Common myeloid progenitor, CD34-positive (primary cell): ENCODE results near the gene RPS18.

Experiments
- CTCF ChIA-PET: fragments of 350-600 bp; sonication (Branson Sonifier 250); formaldehyde crosslinking; loops from one replicate; lab custom pipeline; 2021; ENCODE audit warnings: antibody characterized with exemption; lab: Charles Lee
- POLR2A ChIA-PET: fragments of 350-600 bp; sonication (Branson Sonifier 250); formaldehyde crosslinking; loops from one replicate; lab custom pipeline; 2021; ENCODE audit warnings: antibody characterized with exemption; lab: Charles Lee
- DNase-seq, 3 donors: peaks; one replicate each; pipeline versions ENCODE4 v3.0.0 to v3.0.0-alpha.2; 2013
- H3K27ac ChIP-seq, 2 experiments: 1 replicate in 1 of 2; 2 replicates in 1 of 2; pipeline ENCODE4 v1.7.0; 2013; ENCODE audit warnings: inconsistent platforms in 2 of 2, low read length in 2 of 2, mild to moderate bottlenecking in 2 of 2, low read depth in 1 of 2, moderate library complexity in 1 of 2; ENCODE audit not compliant: severe bottlenecking in 2 of 2, insufficient read depth in 1 of 2, poor library complexity in 1 of 2
- H3K27me3 ChIP-seq, 5 experiments: replicated peaks in 2 of 5; 1 replicate in 3 of 5; 2 replicates in 2 of 5; pipeline versions ENCODE4 v1.6.1 to v1.7.0; 2013; ENCODE audit warnings: low read length in 4 of 5, mild to moderate bottlenecking in 2 of 5, moderate library complexity in 2 of 5, inconsistent platforms in 1 of 5; ENCODE audit not compliant: insufficient read depth in 5 of 5, control insufficient read depth in 4 of 5
- H3K36me3 ChIP-seq, 4 experiments: 1 replicate in 2 of 4; 2 replicates in 2 of 4; pipeline versions ENCODE4 v1.6.1 to v1.7.0; 2013; ENCODE audit warnings: low read length in 3 of 4, control low read depth in 1 of 4, mild to moderate bottlenecking in 1 of 4; ENCODE audit not compliant: control insufficient read depth in 4 of 4, insufficient read depth in 4 of 4
- H3K4me1 ChIP-seq, 4 experiments: 1 replicate in 3 of 4; 2 replicates in 1 of 4; pipeline versions ENCODE4 v1.6.1 to v1.7.1; 2013; ENCODE audit warnings: low read length in 3 of 4, mild to moderate bottlenecking in 3 of 4, control low read depth in 1 of 4, inconsistent platforms in 1 of 4, moderate library complexity in 1 of 4; ENCODE audit not compliant: control insufficient read depth in 4 of 4, insufficient read depth in 4 of 4; ENCODE audit errors: control extremely low read depth in 1 of 4
- H3K4me3 ChIP-seq, 7 experiments: 1 replicate in 4 of 7; 2 replicates in 3 of 7; pipeline versions ENCODE4 v1.5.1 to v1.7.0; 2013; ENCODE audit warnings: mild to moderate bottlenecking in 7 of 7, low read length in 6 of 7, moderate library complexity in 6 of 7, inconsistent platforms in 2 of 7, low read depth in 2 of 7, control low read depth in 1 of 7; ENCODE audit not compliant: insufficient read depth in 4 of 7, control insufficient read depth in 1 of 7; ENCODE audit errors: extremely low read depth in 1 of 7
- H3K9me3 ChIP-seq, 5 experiments: 1 replicate in 4 of 5; 2 replicates in 1 of 5; pipeline versions ENCODE4 v1.6.1 to v1.7.1; 2013; ENCODE audit warnings: low read length in 4 of 5, mild to moderate bottlenecking in 2 of 5, inconsistent platforms in 1 of 5, low read depth in 1 of 5, moderate library complexity in 1 of 5; ENCODE audit not compliant: control insufficient read depth in 4 of 5, insufficient read depth in 2 of 5; ENCODE audit errors: control extremely low read depth in 1 of 5
- WGBS: methylation state at CpG from one replicate; pipeline ENCODE4 v1.1.5; 2013; ENCODE audit not compliant: insufficient coverage; 5-methylcytosine and 5-hydroxymethylcytosine counted together

RPS18 gene

GRCh38 chr6:33299237-33299944 is 27.5 kb downstream of the RPS18 start:
- 0% methylated on average over 45 of the region's 54 CpGs for WGBS
- H3K9me3 ChIP-seq = no peaks in the 10 kb centered on the region
- H3K27ac ChIP-seq = peak overlapping the region; percentile 81 to 93
- peaks cover 0 to 31% (median 27%) of the 10 kb centered on the region in 4 experiments for H3K4me1 ChIP-seq
- DNase-seq = peak; percentile 92 to 97 (median 97)
- peaks cover 11 to 50% (median 39%) of the 10 kb centered on the region in 4 experiments for H3K36me3 ChIP-seq
- peak overlapping the region; percentile 62 to 94 (median 87) for H3K4me3 ChIP-seq
- POLR2A ChIA-PET = interaction anchor here (1.0 to 2.0 kb wide), 10 partner anchors 8 to 50 kb away, joined by 3 to 18 read pairs (median 6); partner anchors contain the start of genes B3GALT4, PFDN6, RPS18 and TAPBP
- CTCF ChIA-PET = interaction anchor here (0.8 to 5.8 kb wide), 13 partner anchors 10 to 130 kb away, joined by 3 to 96 read pairs (median 4); partner anchors contain the start of genes B3GALT4, PFDN6, RPS18 and TAPBP
- no peaks in the 10 kb centered on the region for H3K27me3 ChIP-seq

- Histone ChIP-seq H3K27me3 (no peaks in the 10 kb centered on the region), H3K4me1 (peaks cover 0 to 30% (median 26%) of the 10 kb centered on the region in 4 experiments), H3K36me3 (peaks cover 13 to 51% (median 38%) of the 10 kb centered on the region in 4 experiments), H3K9me3 (no peaks in the 10 kb centered on the region), H3K27ac (no peak overlapping the region), H3K4me3 (no peak overlapping the region)
- ChIA-PET POLR2A (no interaction called here), CTCF (interaction anchor here (1.1 to 2.4 kb wide), 4 partner anchors 10 to 117 kb away, joined by 3 to 19 read pairs (median 8); partner anchors contain the start of gene B3GALT4)
- no peak for DNase-seq
- WGBS = no CpG with 5 or more reads among the region's 3 CpGs
These were observed 30.0 kb downstream of the RPS18 start for GRCh38 chr6:33301877-33302276.

DNA sequence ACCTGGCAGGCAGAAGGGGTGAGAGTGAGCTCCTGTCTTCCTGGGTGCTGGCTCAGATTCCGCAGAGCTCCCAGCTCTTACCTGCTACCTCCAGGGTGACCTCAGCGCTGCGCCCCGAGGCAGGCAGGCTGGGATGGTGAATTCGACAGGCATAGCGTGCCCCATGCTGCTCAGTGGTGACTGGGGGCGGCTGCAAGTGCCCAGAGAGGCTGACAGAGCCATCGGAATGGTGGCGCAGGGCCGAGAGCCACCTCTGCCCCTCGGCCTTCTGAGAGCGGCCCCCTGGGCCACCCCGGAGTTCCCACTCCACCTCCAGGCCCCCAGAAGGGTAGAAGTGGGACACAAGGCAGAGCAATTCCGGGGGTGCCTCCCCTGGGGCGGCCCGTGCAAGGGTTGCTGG is 32.3 kb downstream of the RPS18 start:
- no peak overlapping the region for H3K4me3 ChIP-seq
- ChIA-PET POLR2A (no interaction called here), CTCF (interaction anchor here (2.1 kb wide), 1 partner anchor 14 kb away, joined by 6 read pairs; the partner anchor contains the start of gene PFDN6)

DNA sequence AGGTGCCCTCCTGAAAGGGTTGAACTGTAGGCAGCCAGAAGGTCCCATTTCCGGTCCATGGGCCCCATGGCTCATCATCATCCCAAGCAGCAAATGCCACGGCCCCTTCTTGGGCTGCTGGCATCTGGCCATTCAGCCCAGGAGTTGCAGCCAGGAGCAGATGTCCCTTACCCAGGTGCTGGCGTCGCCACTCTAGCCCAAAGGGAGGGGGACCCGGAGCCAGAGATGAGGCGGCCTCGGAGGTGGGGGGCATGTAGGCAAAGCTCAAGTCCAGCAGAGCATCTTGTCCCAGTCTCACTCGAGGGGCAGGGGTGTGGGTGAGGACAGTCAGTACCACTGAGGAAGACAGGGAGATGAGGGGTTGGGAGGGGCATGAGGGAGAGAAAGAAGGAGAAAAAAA is 33.2 kb downstream of the RPS18 start:
- ChIA-PET CTCF (interaction anchor here (2.1 kb wide), 1 partner anchor 15 kb away, joined by 6 read pairs; the partner anchor contains the start of gene PFDN6), POLR2A (no interaction called here)
- Histone ChIP-seq H3K36me3 (peaks cover 15 to 65% (median 44%) of the 10 kb centered on the region in 4 experiments), H3K4me1 (peaks cover 0 to 8% (median 7%) of the 10 kb centered on the region in 4 experiments), H3K9me3 (no peaks in the 10 kb centered on the region), H3K27ac (no peak overlapping the region), H3K27me3 (no peaks in the 10 kb centered on the region), H3K4me3 (no peak overlapping the region)
- DNase-seq = no peak
- WGBS = 96% methylated on average over 8 of the region's 8 CpGs

More for the DNA sequence above, 32.3 kb downstream of the RPS18 start:
- 97% methylated on average over 16 of the region's 16 CpGs for WGBS
- Histone ChIP-seq H3K27me3 (no peaks in the 10 kb centered on the region), H3K4me1 (peaks cover 0 to 16% (median 13%) of the 10 kb centered on the region in 4 experiments), H3K9me3 (no peaks in the 10 kb centered on the region), H3K36me3 (peaks cover 15 to 64% (median 44%) of the 10 kb centered on the region in 4 experiments), H3K27ac (no peak overlapping the region)
- no peak for DNase-seq

DNA sequence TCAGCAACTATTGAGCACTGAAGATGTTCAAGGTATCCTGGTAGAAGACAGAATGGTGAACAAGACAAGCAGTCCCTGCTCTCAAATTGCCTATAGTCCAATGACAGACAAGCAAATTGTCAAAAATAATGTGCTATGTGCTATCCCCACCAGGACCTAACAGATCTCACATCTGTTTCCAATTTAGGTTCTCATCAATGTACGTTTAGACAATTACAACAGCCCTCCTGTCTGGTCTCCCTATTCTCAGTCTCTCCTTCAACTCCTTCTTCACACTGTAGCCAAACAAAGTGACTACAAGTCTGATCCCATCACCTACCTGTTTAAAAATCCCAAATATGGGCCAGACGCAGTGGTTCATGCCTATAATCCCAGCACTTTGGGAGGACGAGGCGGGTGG is 34.5 kb downstream of the RPS18 start:
- ChIA-PET CTCF (interaction anchor here (1.0 to 1.3 kb wide), 2 partner anchors 12 to 29 kb away, joined by 3 read pairs; no protein-coding TSS in a partner anchor), POLR2A (no interaction called here)
- Histone ChIP-seq H3K36me3 (peaks cover 15 to 70% (median 48%) of the 10 kb centered on the region in 4 experiments), H3K4me3 (no peak overlapping the region), H3K4me1 (peaks cover 0 to 3% (median 0%) of the 10 kb centered on the region in 4 experiments), H3K27me3 (no peaks in the 10 kb centered on the region), H3K9me3 (no peaks in the 10 kb centered on the region), H3K27ac (no peak overlapping the region)
- no peak for DNase-seq
- 100% methylated on average over 2 of the region's 4 CpGs for WGBS

GRCh38 chr6:33312361-33313104 is 40.7 kb downstream of the RPS18 start:
- peaks cover 3 to 44% (median 35%) of the 10 kb centered on the region in 4 experiments for H3K4me1 ChIP-seq
- peak; percentile 74 to 90 (median 88) for DNase-seq
- POLR2A ChIA-PET = interaction anchor here (0.5 to 2.8 kb wide), 4 partner anchors 11 to 119 kb away, joined by 3 to 18 read pairs (median 4); partner anchors contain the start of gene RGL2

More at GRCh38 chr6:33312361-33313104, 40.7 kb downstream of the RPS18 start:
- Histone ChIP-seq H3K4me3 (peak overlapping the region; percentile 7 to 99 (median 93)), H3K27me3 (no peaks in the 10 kb centered on the region), H3K36me3 (peaks cover 3 to 29% (median 13%) of the 10 kb centered on the region in 4 experiments), H3K9me3 (no peaks in the 10 kb centered on the region), H3K27ac (peak overlapping the region; percentile 93 to 95)
- CTCF ChIA-PET = interaction anchor here (0.7 to 3.6 kb wide), 10 partner anchors 8 to 96 kb away, joined by 3 to 19 read pairs (median 4); partner anchors contain the start of gene RGL2
- 24% methylated on average over 22 of the region's 29 CpGs for WGBS
